ENCODE measurements around the gene FIGNL1.

FIGNL1 gene

DNA sequence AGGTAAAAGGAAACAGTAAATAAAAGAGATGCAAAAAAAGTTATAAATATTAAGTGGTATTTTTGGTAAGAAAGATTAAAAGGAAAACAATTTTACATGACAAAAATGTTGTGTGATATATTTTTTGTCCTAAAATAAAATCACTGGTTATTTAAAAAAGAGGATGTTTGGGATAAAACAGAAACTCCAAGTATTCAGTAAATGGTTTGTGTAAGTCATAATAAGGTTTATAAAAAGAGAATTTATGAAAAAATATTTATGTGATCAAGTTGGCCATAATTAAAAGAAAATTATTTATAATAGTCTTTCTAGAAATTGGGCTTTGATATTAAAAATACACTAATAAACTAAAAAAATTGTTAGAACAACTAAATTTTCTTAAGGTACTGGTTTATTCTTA lies 38.2 kb upstream of the FIGNL1 start:
- no peak for DNase-seq (ENCODE audit: low read depth in 1 of 2, low spot score in 1 of 2)

GRCh38 chr7:50486512-50486911 lies 36.4 kb upstream of the FIGNL1 start:
- Histone ChIP-seq H3K27ac (replicated peaks) (no peak overlapping the region), H3K27me3 (ENCODE audit: insufficient read depth, poor library complexity, severe bottlenecking) (peaks cover 6% of the 10 kb centered on the region), H3K4me3 (replicated peaks; ENCODE audit: insufficient read depth, low read length) (no peak overlapping the region)
- no peak for DNase-seq (ENCODE audit: low read depth in 1 of 2, low spot score in 1 of 2)
- TF ChIP-seq, protein P1, sequence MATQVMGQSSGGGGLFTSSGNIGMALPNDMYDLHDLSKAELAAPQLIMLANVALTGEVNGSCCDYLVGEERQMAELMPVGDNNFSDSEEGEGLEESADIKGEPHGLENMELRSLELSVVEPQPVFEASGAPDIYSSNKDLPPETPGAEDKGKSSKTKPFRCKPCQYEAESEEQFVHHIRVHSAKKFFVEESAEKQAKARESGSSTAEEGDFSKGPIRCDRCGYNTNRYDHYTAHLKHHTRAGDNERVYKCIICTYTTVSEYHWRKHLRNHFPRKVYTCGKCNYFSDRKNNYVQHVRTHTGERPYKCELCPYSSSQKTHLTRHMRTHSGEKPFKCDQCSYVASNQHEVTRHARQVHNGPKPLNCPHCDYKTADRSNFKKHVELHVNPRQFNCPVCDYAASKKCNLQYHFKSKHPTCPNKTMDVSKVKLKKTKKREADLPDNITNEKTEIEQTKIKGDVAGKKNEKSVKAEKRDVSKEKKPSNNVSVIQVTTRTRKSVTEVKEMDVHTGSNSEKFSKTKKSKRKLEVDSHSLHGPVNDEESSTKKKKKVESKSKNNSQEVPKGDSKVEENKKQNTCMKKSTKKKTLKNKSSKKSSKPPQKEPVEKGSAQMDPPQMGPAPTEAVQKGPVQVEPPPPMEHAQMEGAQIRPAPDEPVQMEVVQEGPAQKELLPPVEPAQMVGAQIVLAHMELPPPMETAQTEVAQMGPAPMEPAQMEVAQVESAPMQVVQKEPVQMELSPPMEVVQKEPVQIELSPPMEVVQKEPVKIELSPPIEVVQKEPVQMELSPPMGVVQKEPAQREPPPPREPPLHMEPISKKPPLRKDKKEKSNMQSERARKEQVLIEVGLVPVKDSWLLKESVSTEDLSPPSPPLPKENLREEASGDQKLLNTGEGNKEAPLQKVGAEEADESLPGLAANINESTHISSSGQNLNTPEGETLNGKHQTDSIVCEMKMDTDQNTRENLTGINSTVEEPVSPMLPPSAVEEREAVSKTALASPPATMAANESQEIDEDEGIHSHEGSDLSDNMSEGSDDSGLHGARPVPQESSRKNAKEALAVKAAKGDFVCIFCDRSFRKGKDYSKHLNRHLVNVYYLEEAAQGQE (IDR thresholded peaks at IDR 0.05; ENCODE audit: insufficient replicate concordance, low read depth) = no peak
- no peak for TF ChIP-seq GABPA (IDR thresholded peaks at IDR 0.05; ENCODE audit: low read depth)
- TF ChIP-seq POLR2AphosphoS5 (IDR thresholded peaks at IDR 0.05; ENCODE audit: low read depth) = no peak
- TF ChIP-seq SPI1 (IDR thresholded peaks at IDR 0.05; ENCODE audit: borderline replicate concordance, low read depth) = no peak
- TF ChIP-seq, protein P2, sequence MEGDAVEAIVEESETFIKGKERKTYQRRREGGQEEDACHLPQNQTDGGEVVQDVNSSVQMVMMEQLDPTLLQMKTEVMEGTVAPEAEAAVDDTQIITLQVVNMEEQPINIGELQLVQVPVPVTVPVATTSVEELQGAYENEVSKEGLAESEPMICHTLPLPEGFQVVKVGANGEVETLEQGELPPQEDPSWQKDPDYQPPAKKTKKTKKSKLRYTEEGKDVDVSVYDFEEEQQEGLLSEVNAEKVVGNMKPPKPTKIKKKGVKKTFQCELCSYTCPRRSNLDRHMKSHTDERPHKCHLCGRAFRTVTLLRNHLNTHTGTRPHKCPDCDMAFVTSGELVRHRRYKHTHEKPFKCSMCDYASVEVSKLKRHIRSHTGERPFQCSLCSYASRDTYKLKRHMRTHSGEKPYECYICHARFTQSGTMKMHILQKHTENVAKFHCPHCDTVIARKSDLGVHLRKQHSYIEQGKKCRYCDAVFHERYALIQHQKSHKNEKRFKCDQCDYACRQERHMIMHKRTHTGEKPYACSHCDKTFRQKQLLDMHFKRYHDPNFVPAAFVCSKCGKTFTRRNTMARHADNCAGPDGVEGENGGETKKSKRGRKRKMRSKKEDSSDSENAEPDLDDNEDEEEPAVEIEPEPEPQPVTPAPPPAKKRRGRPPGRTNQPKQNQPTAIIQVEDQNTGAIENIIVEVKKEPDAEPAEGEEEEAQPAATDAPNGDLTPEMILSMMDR (IDR thresholded peaks at IDR 0.05; ENCODE audit: insufficient read depth, low read length) = no peak

More for the DNA sequence above, 38.2 kb upstream of the FIGNL1 start:
- H3K27me3 ChIP-seq (ENCODE audit: insufficient read depth, poor library complexity, severe bottlenecking) = peaks cover 6% of the 10 kb centered on the region
- TF ChIP-seq SPI1 (IDR thresholded peaks at IDR 0.05; ENCODE audit: borderline replicate concordance, low read depth) = no peak
- TF ChIP-seq, protein P2 (IDR thresholded peaks at IDR 0.05; ENCODE audit: insufficient read depth, low read length) = no peak
- TF ChIP-seq GABPA (IDR thresholded peaks at IDR 0.05; ENCODE audit: low read depth) = no peak
- TF ChIP-seq, protein P1 (IDR thresholded peaks at IDR 0.05; ENCODE audit: insufficient replicate concordance, low read depth) = no peak
- TF ChIP-seq POLR2AphosphoS5 (IDR thresholded peaks at IDR 0.05; ENCODE audit: low read depth) = no peak
- no peak overlapping the region for H3K4me3 ChIP-seq (replicated peaks; ENCODE audit: insufficient read depth, low read length)
- no peak overlapping the region for H3K27ac ChIP-seq (replicated peaks)

- Histone ChIP-seq H3K4me3 (replicated peaks; ENCODE audit: insufficient read depth, low read length) (no peak overlapping the region), H3K27ac (replicated peaks) (no peak overlapping the region), H3K27me3 (ENCODE audit: insufficient read depth, poor library complexity, severe bottlenecking) (peaks cover 4% of the 10 kb centered on the region)
- TF ChIP-seq POLR2AphosphoS5 (IDR thresholded peaks at IDR 0.05; ENCODE audit: low read depth) (no peak), SPI1 (IDR thresholded peaks at IDR 0.05; ENCODE audit: borderline replicate concordance, low read depth) (no peak), GABPA (IDR thresholded peaks at IDR 0.05; ENCODE audit: low read depth) (no peak)
- TF ChIP-seq, protein P2 (IDR thresholded peaks at IDR 0.05; ENCODE audit: insufficient read depth, low read length) = no peak
- TF ChIP-seq, protein P1 (IDR thresholded peaks at IDR 0.05; ENCODE audit: insufficient replicate concordance, low read depth) = no peak
- no peak for DNase-seq (ENCODE audit: low read depth in 1 of 2, low spot score in 1 of 2)
Observed at GRCh38 chr7:50481867-50482266, 31.7 kb upstream of the FIGNL1 start.

Data from HL-60 (cell line).